Heart left ventricle (tissue), 13 donors: ENCODE data around the gene LCN2.

Experiments
- CTCF ChIP-seq, 12 donors: fragments of 200-600 bp; sonication (generic) in 4 of 12; IDR thresholded peaks; one replicate each; pipeline versions ENCODE4 v1.5.0 to v1.8.0; 2018 to 2022; ENCODE audit warnings: antibody characterized with exemption in 12 of 12, mild to moderate bottlenecking in 5 of 12
- POLR2A ChIP-seq, 2 donors: fragments of 450-650 bp; IDR thresholded peaks; one replicate each; pipeline ENCODE4 v1.6.1; 2017; ENCODE audit warnings: antibody characterized with exemption in 2 of 2, mild to moderate bottlenecking in 2 of 2, moderate library complexity in 2 of 2
- donor health status: ischemic (EF 13 %, LVEDD 7.1; RV severe dilation, severe dysfunction).
- donor health status: DM: no; HTN: yes; CAD: no.
- donor health status: DM: no; HTN: no; CAD: no.
- donor health status: ischemic (EF 25% LVEDD 6.9; RV normal size, moderate dysfunction).
- donor health status: ischemic (EF 25% LVEDD 5.7; RV mildly dilated, moderate dysfunction).
- donor health status: ischemic (EF 35%, LVEDD 5.7; RV mildly dilated, moderate dysfunction).
- donor health status: nonischemic (EF 11% LVEDD 7.7; RV severe dilation, severe dysfunction).
- donor health status: DM: yes; HTN: yes; CAD: no.
- donor health status: PGD.
- donor health status: ischemic (EF 29% LVEDD 5.4; RV normal size, mild dysfunction).
- donor health status: nonischemic (EF 23%, LVEDD 6.1; RV moderate dilation, normal function).

GRCh38 chr9:128188209-128188608, 39.0 kb downstream of the LCN2 start:
- TF ChIP-seq CTCF (IDR thresholded peaks at IDR 0.05) (no peak), POLR2A (IDR thresholded peaks at IDR 0.05) (no peak)
